ENCODE data around the gene NRROS. TPM values are rescaled to one million over a fixed set of nuclear protein-coding genes. Genes with fewer than 3 reads are reported as not detected.
A peak's percentile ranks its signal among the peaks of the same experiment; 100 is the strongest.
"Not testable (repeated sequence)": the region's sequence is repeated elsewhere in the genome, so short reads cannot be mapped to it uniquely, and the experiment has no call there.

The NRROS gene
- total and polyA plus RNA-seq, 2 donors from 2014 or later, result 2.0 to 11.6 TPM

- DNase-seq, result no peak
- no peak for FAIRE-seq
Observed at GRCh38 chr3:196609805-196610515, 29.5 kb upstream of the NRROS start.

GRCh38 chr3:196611761-196612483, 27.6 kb upstream of the NRROS start:
- Histone ChIP-seq H3K4me1 (ENCODE audit: control insufficient read depth in 2 of 3, insufficient read depth in 2 of 3, low read depth in 1 of 3, low read length in 3 of 3) (peaks cover 0 to 3% (median 0%) of the 10 kb centered on the region in 3 donors), H3K27me3 (ENCODE audit: control insufficient read depth, insufficient read depth, low read length) (no peaks in the 10 kb centered on the region), H3K9ac (ENCODE audit: low read length in 3 of 3) (no peak overlapping the region), H3K36me3 (ENCODE audit: control insufficient read depth in 2 of 3, insufficient read depth in 3 of 3, low read length in 3 of 3) (no peaks in the 10 kb centered on the region), H3K27ac (ENCODE audit: low read depth in 2 of 2, low read length in 2 of 2) (peak overlapping the region in 1 of 2 donors; percentile 84), H3K9me3 (ENCODE audit: control insufficient read depth in 2 of 3, insufficient read depth in 1 of 3, low read length in 3 of 3) (no peaks in the 10 kb centered on the region), H3K4me3 (ENCODE audit: low read length in 3 of 3) (peak overlapping the region in 1 of 3 donors; percentile 21)
- DNase-seq, result no peak
- no peak for TF ChIP-seq CTCF (IDR thresholded peaks at IDR 0.05; ENCODE audit: borderline replicate concordance, extremely low read depth, insufficient read depth)
- no peak for FAIRE-seq
- intact Hi-C loops (cut with DNase I), result loop anchor here (10.0 kb wide), 1 partner anchor 73 kb away; no protein-coding TSS in a partner anchor

More at GRCh38 chr3:196609805-196610515, 29.5 kb upstream of the NRROS start:
- Histone ChIP-seq H3K4me1 (ENCODE audit: control insufficient read depth in 2 of 3, insufficient read depth in 2 of 3, low read depth in 1 of 3, low read length in 3 of 3) (peaks cover 0 to 3% (median 0%) of the 10 kb centered on the region in 3 donors), H3K27ac (ENCODE audit: low read depth in 2 of 2, low read length in 2 of 2) (no peak overlapping the region), H3K9ac (ENCODE audit: low read length in 3 of 3) (no peak overlapping the region), H3K36me3 (ENCODE audit: control insufficient read depth in 2 of 3, insufficient read depth in 3 of 3, low read length in 3 of 3) (no peaks in the 10 kb centered on the region), H3K9me3 (ENCODE audit: control insufficient read depth in 2 of 3, insufficient read depth in 1 of 3, low read length in 3 of 3) (no peaks in the 10 kb centered on the region), H3K27me3 (ENCODE audit: control insufficient read depth, insufficient read depth, low read length) (no peaks in the 10 kb centered on the region), H3K4me3 (ENCODE audit: low read length in 3 of 3) (no peak overlapping the region)
- TF ChIP-seq CTCF (IDR thresholded peaks at IDR 0.05; ENCODE audit: borderline replicate concordance, extremely low read depth, insufficient read depth), result no peak
- intact Hi-C loops (cut with DNase I), result loop anchor here (10.0 kb wide), 1 partner anchor 75 kb away; no protein-coding TSS in a partner anchor

GRCh38 chr3:196615234-196615633, 24.3 kb upstream of the NRROS start:
- FAIRE-seq; H3K27me3 ChIP-seq (ENCODE audit: control insufficient read depth, insufficient read depth, low read length); H3K36me3 ChIP-seq (ENCODE audit: control insufficient read depth in 2 of 3, insufficient read depth in 3 of 3, low read length in 3 of 3); H3K9ac ChIP-seq (ENCODE audit: low read length in 3 of 3); H3K4me1 ChIP-seq (ENCODE audit: control insufficient read depth in 2 of 3, insufficient read depth in 2 of 3, low read depth in 1 of 3, low read length in 3 of 3); H3K27ac ChIP-seq (ENCODE audit: low read depth in 2 of 2, low read length in 2 of 2); DNase-seq; H3K9me3 ChIP-seq (ENCODE audit: control insufficient read depth in 2 of 3, insufficient read depth in 1 of 3, low read length in 3 of 3); H3K4me3 ChIP-seq (ENCODE audit: low read length in 3 of 3): not testable (repeated sequence)
- intact Hi-C loops (cut with DNase I), result loop anchor here (10.0 kb wide), 1 partner anchor 70 kb away; no protein-coding TSS in a partner anchor

GRCh38 chr3:196617256-196617655, 22.2 kb upstream of the NRROS start:
- no peak for DNase-seq
- no peak overlapping the region for H3K27ac ChIP-seq (ENCODE audit: low read depth in 2 of 2, low read length in 2 of 2)
- no peak overlapping the region for H3K4me3 ChIP-seq (ENCODE audit: low read length in 3 of 3)
- H3K9me3 ChIP-seq (ENCODE audit: control insufficient read depth in 2 of 3, insufficient read depth in 1 of 3, low read length in 3 of 3), result no peaks in the 10 kb centered on the region
- intact Hi-C loops (cut with DNase I), result loop anchor here (10.0 kb wide), 1 partner anchor 68 kb away; no protein-coding TSS in a partner anchor
- FAIRE-seq, result no peak
- peaks cover 0 to 2% (median 0%) of the 10 kb centered on the region in 3 donors for H3K4me1 ChIP-seq (ENCODE audit: control insufficient read depth in 2 of 3, insufficient read depth in 2 of 3, low read depth in 1 of 3, low read length in 3 of 3)
- TF ChIP-seq CTCF (IDR thresholded peaks at IDR 0.05; ENCODE audit: borderline replicate concordance, extremely low read depth, insufficient read depth), result no peak
- no peaks in the 10 kb centered on the region for H3K27me3 ChIP-seq (ENCODE audit: control insufficient read depth, insufficient read depth, low read length)
- H3K36me3 ChIP-seq (ENCODE audit: control insufficient read depth in 2 of 3, insufficient read depth in 3 of 3, low read length in 3 of 3), result no peaks in the 10 kb centered on the region
- H3K9ac ChIP-seq (ENCODE audit: low read length in 3 of 3), result no peak overlapping the region

All from kidney (tissue), 14 donors.